ENCODE data around the gene CEMIP.

GRCh38 chr15:80937718-80938117 lies 158.5 kb downstream of the CEMIP start:
- no peak for TF ChIP-seq CTCF (conservative IDR thresholded peaks at IDR 0.05 in 1 of 2, IDR thresholded peaks at IDR 0.05 in 1 of 2; ENCODE audit: extremely low read depth in 1 of 2, insufficient read depth in 1 of 2, low read depth in 1 of 2, low read length in 2 of 2)
- TF ChIP-seq EZH2 (IDR thresholded peaks at IDR 0.05; ENCODE audit: borderline replicate concordance, low read length) = no peak
